ENCODE results near the gene PIP4K2A. TPM values are rescaled to one million over a fixed set of nuclear protein-coding genes. Genes with fewer than 3 reads are reported as not detected.
A peak's percentile ranks its signal among the peaks of the same experiment; 100 is the strongest.

The PIP4K2A gene
- total RNA-seq, 1 experiment from 2014 or later: 21.4 TPM

- intact Hi-C loops (cut with micrococcal nuclease; ENCODE audit: unreplicated experiment): loop anchor here (2.0 kb wide), 1 partner anchor 58 kb away; no protein-coding TSS in a partner anchor
- H3K9me3 ChIP-seq (ENCODE audit: insufficient read depth, low read depth): no peaks in the 10 kb centered on the region
- DNase-seq: peak in 1 of 2 experiments; percentile 79
- no peaks in the 10 kb centered on the region for H3K27me3 ChIP-seq (ENCODE audit: insufficient read depth, low read depth)
- no peaks in the 10 kb centered on the region for H4K20me1 ChIP-seq (ENCODE audit: insufficient read depth)
- H3K79me2 ChIP-seq (ENCODE audit: low read depth): peaks cover 47% of the 10 kb centered on the region
- no TSS peak for BruUV-seq (replicated peaks)
- H3F3A ChIP-seq (ENCODE audit: insufficient read depth, low read depth): peaks cover 28% of the 10 kb centered on the region; the same call in 1 of the 2 replicates
- H3K36me3 ChIP-seq (ENCODE audit: low read depth): no peaks in the 10 kb centered on the region
- H3K4me2 ChIP-seq: peak overlapping the region; percentile 60
- no peaks in the 10 kb centered on the region for H3K9me2 ChIP-seq (ENCODE audit: insufficient read depth)
- no peak for TF ChIP-seq EZH2 (IDR thresholded peaks at IDR 0.05; ENCODE audit: low read depth)
- TF ChIP-seq, protein P1, sequence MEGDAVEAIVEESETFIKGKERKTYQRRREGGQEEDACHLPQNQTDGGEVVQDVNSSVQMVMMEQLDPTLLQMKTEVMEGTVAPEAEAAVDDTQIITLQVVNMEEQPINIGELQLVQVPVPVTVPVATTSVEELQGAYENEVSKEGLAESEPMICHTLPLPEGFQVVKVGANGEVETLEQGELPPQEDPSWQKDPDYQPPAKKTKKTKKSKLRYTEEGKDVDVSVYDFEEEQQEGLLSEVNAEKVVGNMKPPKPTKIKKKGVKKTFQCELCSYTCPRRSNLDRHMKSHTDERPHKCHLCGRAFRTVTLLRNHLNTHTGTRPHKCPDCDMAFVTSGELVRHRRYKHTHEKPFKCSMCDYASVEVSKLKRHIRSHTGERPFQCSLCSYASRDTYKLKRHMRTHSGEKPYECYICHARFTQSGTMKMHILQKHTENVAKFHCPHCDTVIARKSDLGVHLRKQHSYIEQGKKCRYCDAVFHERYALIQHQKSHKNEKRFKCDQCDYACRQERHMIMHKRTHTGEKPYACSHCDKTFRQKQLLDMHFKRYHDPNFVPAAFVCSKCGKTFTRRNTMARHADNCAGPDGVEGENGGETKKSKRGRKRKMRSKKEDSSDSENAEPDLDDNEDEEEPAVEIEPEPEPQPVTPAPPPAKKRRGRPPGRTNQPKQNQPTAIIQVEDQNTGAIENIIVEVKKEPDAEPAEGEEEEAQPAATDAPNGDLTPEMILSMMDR (conservative IDR thresholded peaks at IDR 0.05): no peak
- ChIA-PET POLR2A (ENCODE audit: unreplicated experiment) (no interaction called here), CTCF (no interaction called here)
- no peak overlapping the region for H3K4me3 ChIP-seq
- no peak overlapping the region for H2AFZ ChIP-seq
- peak overlapping the region; percentile 76 for H3K27ac ChIP-seq
- H3K4me1 ChIP-seq (replicated peaks; ENCODE audit: insufficient read depth): peaks cover 49% of the 10 kb centered on the region
Observed at GRCh38 chr10:22624287-22624738, 90.1 kb downstream of the PIP4K2A start.

DNA sequence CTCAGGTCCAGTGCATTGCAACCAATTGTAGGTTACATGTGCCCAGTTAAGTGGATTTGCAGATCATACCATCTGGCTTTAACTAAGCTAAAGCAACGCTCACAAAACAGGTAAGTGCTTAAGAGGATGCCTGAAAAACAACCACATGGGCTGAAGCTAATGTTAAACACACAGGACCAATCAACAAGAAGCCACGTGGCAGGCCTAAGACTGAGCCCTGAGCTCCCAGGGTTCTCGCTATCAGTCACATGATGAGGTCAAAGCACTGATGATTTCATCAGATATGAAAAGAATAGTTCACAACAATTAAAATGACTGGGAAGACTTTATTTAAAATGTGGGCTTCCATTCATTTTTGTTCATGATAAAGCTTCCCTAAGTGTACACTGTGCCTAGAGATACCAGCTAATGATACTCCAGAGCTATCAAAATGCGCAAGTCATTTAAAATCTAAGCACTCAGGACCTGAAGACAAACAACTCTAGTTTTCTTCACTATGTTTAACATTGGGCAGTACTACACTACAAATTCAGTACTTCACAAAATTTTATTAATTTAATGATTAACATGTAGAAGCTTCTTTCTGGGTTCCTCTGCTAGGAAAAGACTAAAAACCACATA, 90.6 kb downstream of the PIP4K2A start:
- Histone ChIP-seq H3K27me3 (ENCODE audit: insufficient read depth, low read depth) (no peaks in the 10 kb centered on the region), H3K27ac (peak overlapping the region; percentile 76), H3K9me2 (ENCODE audit: insufficient read depth) (no peaks in the 10 kb centered on the region), H3K79me2 (ENCODE audit: low read depth) (peaks cover 48% of the 10 kb centered on the region), H3K36me3 (ENCODE audit: low read depth) (no peaks in the 10 kb centered on the region), H3F3A (ENCODE audit: insufficient read depth, low read depth) (peaks cover 29% of the 10 kb centered on the region; the same call in 1 of the 2 replicates), H3K9me3 (ENCODE audit: insufficient read depth, low read depth) (no peaks in the 10 kb centered on the region), H3K4me3 (no peak overlapping the region), H3K4me2 (peak overlapping the region; percentile 60), H2AFZ (no peak overlapping the region), H3K4me1 (replicated peaks; ENCODE audit: insufficient read depth) (peaks cover 49% of the 10 kb centered on the region), H4K20me1 (ENCODE audit: insufficient read depth) (no peaks in the 10 kb centered on the region)
- DNase-seq: no peak
- CTCF ChIA-PET: interaction anchor here (0.6 kb wide), 2 partner anchors 25 to 51 kb away, joined by 3 to 15 read pairs; no protein-coding TSS in a partner anchor
- no peak for TF ChIP-seq EZH2 (IDR thresholded peaks at IDR 0.05; ENCODE audit: low read depth)
- TF ChIP-seq, protein P1 (conservative IDR thresholded peaks at IDR 0.05): no peak
- no TSS peak for BruUV-seq (replicated peaks)
- intact Hi-C loops (cut with micrococcal nuclease; ENCODE audit: unreplicated experiment): loop anchor here (2.0 kb wide), 1 partner anchor 59 kb away; no protein-coding TSS in a partner anchor
- POLR2A ChIA-PET (ENCODE audit: unreplicated experiment): interaction anchor here (0.6 kb wide), 2 partner anchors 10 to 185 kb away, joined by 3 to 4 read pairs; no protein-coding TSS in a partner anchor

GRCh38 chr10:22622242-22622806, 92.1 kb downstream of the PIP4K2A start:
- no peak overlapping the region for H3K27ac ChIP-seq
- H3K9me2 ChIP-seq (ENCODE audit: insufficient read depth): no peaks in the 10 kb centered on the region
- H4K20me1 ChIP-seq (ENCODE audit: insufficient read depth): no peaks in the 10 kb centered on the region
- peaks cover 29% of the 10 kb centered on the region; the same call in 1 of the 2 replicates for H3F3A ChIP-seq (ENCODE audit: insufficient read depth, low read depth)
- TF ChIP-seq, protein P1 (conservative IDR thresholded peaks at IDR 0.05): no peak
- no peak for TF ChIP-seq EZH2 (IDR thresholded peaks at IDR 0.05; ENCODE audit: low read depth)
- H3K4me3 ChIP-seq: no peak overlapping the region
- ChIA-PET POLR2A (ENCODE audit: unreplicated experiment) (no interaction called here), CTCF (no interaction called here)
- no peak overlapping the region for H3K4me2 ChIP-seq
- no peak overlapping the region for H2AFZ ChIP-seq
- intact Hi-C loops (cut with micrococcal nuclease; ENCODE audit: unreplicated experiment): no loop called here
- no peaks in the 10 kb centered on the region for H3K27me3 ChIP-seq (ENCODE audit: insufficient read depth, low read depth)
- H3K36me3 ChIP-seq (ENCODE audit: low read depth): no peaks in the 10 kb centered on the region
- peaks cover 49% of the 10 kb centered on the region for H3K4me1 ChIP-seq (replicated peaks; ENCODE audit: insufficient read depth)
- H3K9me3 ChIP-seq (ENCODE audit: insufficient read depth, low read depth): no peaks in the 10 kb centered on the region
- BruUV-seq (replicated peaks): no TSS peak
- peaks cover 52% of the 10 kb centered on the region for H3K79me2 ChIP-seq (ENCODE audit: low read depth)
- DNase-seq: no peak
